ENCODE measurements around the gene TCF12.

TCF12 gene

DNA sequence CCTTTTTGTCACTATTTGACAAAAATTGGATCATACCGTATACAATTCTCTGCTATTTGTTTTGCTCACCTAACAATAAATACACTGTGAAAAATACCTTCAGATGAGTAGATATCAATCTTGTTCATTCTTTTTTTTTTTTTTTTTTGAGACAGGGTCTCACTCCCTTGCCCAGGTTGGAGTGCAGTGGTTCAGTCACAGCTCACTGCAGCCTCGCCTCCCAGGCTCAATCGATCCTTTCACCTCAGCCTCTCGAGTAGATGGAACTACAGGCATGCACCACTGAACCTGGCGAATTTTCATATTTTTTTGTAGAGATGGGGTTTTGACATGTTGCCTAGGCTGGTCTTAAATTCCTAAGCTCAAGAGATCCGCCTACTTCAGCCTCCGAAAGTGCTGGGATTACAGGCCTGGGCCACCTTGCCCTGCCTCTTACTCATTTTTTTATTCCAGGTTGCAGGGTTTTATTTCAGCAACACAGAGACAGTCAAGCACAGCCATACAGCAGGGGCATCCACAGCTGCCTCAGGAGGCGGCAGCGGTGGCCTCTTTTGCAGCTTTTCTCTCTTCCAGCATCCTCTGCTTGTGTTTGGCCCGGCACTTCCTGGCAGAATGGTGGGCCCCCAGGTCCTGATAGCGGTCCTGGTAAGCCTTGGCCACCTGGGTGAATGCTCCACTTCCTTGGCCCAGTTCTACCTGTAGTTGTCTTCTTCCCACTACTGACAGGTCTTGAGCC lies 406.7 kb downstream of the TCF12 start:
- DNase-seq: no peak

GRCh38 chr15:57326196-57326595 lies 407.8 kb downstream of the TCF12 start:
- DNase-seq: no peak

- no peak for DNase-seq
Measured at GRCh38 chr15:57327985-57328471, 409.6 kb downstream of the TCF12 start.

DNA sequence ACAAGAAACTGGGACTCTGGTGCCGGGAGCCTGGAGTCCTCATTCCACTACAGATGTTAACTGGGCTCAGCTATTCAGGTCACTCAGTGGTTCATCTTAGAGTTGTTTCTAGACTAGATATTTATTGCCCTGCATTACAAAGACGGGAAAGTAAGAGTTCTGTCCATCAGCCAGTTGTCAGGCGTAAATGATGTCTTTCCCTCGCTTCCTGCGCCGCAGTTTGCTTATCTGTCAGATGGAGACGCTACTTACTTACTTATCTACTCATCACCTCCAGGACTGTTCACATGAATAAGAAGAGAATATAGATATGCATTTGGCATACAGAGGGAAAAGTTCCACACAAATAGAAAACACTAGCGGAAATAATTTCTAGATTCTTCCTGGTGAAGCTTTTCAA lies 410.0 kb downstream of the TCF12 start:
- DNase-seq: no peak

DNA sequence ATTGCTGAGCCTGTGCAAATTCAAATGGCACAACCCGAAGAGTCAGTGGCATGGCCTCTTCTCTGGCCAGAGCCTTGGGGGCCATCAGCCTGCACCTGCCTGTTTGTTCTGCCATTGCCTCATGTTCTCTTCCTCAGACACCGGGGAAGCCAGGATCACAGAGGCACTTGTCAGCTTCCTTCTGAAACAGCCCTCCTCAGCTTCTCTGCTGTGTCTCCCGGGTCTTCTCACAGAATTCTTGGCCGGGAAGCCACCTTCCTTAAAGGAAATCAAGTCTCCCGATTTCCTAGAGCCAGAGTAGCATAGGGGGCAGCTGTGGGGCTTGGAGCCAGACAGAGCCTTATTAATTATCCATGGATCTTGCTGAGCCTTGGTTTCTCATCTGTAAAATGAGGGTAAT lies 410.5 kb downstream of the TCF12 start:
- no peak for DNase-seq

DNA sequence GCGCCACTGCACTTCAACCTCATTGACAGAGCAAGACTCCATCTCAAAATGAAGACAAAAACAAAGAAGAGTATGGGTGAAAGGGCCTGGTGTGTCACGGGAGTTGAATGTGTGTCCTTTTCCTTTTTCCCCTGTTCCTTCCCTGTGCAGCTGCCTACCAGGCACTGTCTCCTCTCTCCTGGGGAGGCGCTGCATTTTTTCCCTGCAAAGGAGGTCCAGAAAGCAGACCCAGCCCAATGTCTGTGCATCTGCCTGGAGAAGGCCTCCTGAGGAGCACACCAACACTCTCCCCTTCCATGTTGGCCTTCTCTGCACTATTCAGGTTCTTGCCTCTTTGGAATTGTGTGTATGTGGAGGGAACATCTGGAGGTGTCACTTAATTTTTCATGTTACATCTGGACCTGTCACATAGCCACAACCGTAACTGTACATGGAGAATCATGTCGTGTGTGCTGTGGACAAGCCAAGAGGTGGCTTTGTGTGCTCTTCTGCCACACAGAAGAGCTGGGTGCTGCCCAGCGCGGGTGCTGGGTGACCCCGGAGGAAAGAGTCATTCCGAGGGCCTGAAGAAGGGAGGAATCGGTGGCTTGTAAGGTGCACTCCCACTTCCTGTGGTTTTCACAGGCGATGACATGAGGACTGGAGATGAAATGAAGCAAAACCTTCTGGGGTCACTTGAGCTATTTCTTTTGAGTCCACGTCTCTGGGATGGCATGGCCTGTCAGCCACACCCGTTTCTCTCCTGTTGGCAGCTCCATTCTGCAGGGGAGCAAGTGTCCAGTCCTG lies 411.3 kb downstream of the TCF12 start:
- DNase-seq: no peak

DNA sequence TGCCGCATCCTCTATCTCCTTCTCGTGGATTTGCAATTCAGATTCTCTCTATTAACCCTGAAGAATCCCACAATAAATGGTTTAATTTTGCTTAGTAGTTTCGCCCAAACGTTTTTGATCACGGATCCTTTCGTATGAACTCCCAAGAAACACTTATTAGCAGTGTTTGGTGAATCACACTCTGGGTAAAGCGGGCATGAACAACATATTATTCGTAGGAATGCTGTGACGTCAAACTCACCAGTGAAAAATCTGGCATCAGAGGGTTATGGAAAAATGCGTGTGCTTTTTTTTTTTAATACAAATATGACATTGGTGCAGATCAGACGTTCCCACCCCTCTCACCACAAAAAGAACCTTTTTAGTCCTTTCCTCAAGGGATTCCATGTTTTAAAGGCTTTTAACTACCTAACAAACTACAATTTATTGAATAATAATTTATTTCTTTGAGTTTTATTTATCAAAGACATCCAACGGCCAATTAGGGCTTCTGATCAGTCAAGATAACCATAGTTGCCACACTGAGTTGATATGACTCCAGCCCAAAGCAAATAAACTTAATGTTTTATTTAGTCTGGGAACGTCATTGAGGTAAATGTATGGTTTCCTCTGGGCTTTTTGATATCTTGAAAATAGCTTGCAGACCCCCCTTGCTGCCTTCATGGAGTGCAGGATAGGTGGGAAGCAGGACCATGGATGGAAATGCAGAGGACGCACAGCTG lies 412.3 kb downstream of the TCF12 start:
- DNase-seq: no peak

DNA sequence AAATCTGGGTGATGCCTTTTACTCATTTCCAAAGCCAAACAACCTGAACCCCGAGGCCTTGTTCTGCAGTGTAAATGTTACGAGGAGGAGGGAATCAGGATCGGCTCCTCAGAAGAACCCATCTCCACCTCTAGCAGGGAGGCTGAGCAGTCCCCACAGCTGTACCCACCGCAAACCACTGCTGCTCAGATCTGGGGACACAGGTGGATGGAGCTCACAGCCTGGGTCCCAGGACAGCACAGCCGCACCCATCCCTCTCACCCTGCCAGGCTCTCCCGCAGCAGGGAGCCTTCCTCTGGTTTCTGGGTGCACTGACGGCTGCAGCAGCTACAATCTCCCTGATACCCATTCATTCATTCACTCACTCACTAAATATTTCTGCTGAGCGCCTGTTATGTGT lies 413.9 kb downstream of the TCF12 start:
- no peak for DNase-seq

- no peak for DNase-seq
Measured at GRCh38 chr15:57333487-57333886, 415.0 kb downstream of the TCF12 start.

DNA sequence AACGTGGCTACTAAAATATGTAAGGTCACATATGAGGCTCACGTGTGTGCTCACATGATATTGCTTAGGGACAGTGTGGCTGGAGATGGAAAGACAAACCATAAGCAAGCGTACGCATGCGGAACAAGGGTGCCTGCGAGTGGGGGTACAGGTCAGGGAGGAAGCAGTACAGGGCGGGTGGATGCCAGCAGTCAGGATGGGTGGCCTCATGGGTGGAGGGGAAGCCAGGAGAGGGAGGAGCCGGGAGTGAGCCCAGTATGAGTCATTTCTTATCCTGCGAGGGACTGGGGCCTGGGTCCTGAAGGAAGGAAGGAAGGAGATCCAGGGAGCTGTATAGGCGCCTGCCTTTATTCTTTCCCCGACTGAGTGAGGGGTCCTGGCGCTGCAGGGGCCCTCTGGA lies 415.8 kb downstream of the TCF12 start:
- DNase-seq: no peak

DNA sequence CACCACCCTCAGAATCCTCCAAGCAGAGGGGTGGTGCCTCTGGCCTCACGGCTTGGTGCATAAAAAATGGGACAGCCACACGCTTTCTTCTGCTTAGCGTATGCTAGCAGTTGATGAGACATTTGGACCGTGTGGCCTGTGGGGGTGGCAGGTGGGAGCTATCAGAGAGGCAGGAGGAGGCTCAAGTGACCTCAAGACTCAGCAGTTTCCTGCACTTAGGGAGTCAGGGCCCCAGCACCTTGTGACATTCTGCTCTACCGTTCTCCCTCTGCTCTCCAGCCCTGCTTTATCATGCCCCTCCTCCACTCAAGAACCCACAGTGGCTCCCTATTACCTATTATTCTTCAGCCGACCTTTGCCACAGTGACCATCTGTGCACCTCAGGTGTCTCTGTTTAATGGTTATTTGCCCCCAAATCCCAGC lies 416.9 kb downstream of the TCF12 start:
- no peak for DNase-seq

- DNase-seq: no peak
Measured at GRCh38 chr15:57335719-57336118, 417.3 kb downstream of the TCF12 start.

- no peak for DNase-seq
Measured at GRCh38 chr15:57337868-57338411, 419.5 kb downstream of the TCF12 start.

GRCh38 chr15:57339321-57339720 lies 420.9 kb downstream of the TCF12 start:
- DNase-seq: no peak

All from stimulated activated naive CD4-positive, alpha-beta T cell (primary cell).